K562 (cell line): Measurements from ENCODE around the gene TRIM24. TPM values are rescaled to one million over a fixed set of nuclear protein-coding genes. Genes with fewer than 3 reads are reported as not detected.
A peak's percentile ranks its signal among the peaks of the same experiment; 100 is the strongest.

ENCODE experiments used
- ATAC-seq: fragments of 200-7000 bp; cut with Tn5 transposase; 3 replicates; pipeline ENCODE4 v1.9.1; 2020; ENCODE audit warnings: moderate library complexity
- BruUV-seq: library from RNA; stranded (reverse); fragments of 400-500 nt; replicated peaks from 2 replicates; lab custom pipeline; 2021; lab: Mats Ljungman, UMichigan
- CTCF ChIA-PET: fragments of 300-600 bp; formaldehyde crosslinking; extraction: SDS; loops from one replicate; lab custom pipeline; 2021; ENCODE audit warnings: low intra/inter-chr PET ratio; lab: Yijun Ruan, JAX
- POLR2A ChIA-PET: fragments of 300-600, 350-650 bp; sonication (Branson Sonifier 250); formaldehyde crosslinking; extraction: SDS; loops from one replicate; lab custom pipeline; 2021; ENCODE audit warnings: antibody characterized with exemption, inconsistent platforms; lab: Yijun Ruan, JAX
- DNase-seq, 4 experiments: peaks; one replicate each; pipeline versions ENCODE4 v3.0.0 to v3.0.0-alpha.2; 2011 to 2018; ENCODE audit warnings: low spot score in 3 of 4, mixed read lengths in 3 of 4; ENCODE audit errors: extremely low read depth in 1 of 4
- FAIRE-seq: peaks from 2 replicates; lab custom pipeline; 2011; peaks lifted over from hg19 to GRCh38; lab: Jason Lieb, UNC
- H2AFZ ChIP-seq: 2 replicates; pipeline ENCODE4 v1.6.0; 2011; ENCODE audit warnings: low read depth, low read length, control low read depth, inconsistent platforms
- H3K27ac ChIP-seq: fragments of 200-600 bp; 3 replicates; pipeline ENCODE4 v1.8.0; 2011; ENCODE audit warnings: low read depth, mild to moderate bottlenecking, control low read depth, inconsistent platforms, low read length, moderate library complexity, mixed read lengths; ENCODE audit errors: extremely low read depth
- H3K27me3 ChIP-seq, 2 experiments: fragments of 300-600 bp in 1 of 2; 2 replicates in 1 of 2; 3 replicates in 1 of 2; pipeline versions ENCODE4 v1.6.0 to v1.8.0; 2011; ENCODE audit warnings: inconsistent platforms in 2 of 2, low read length in 2 of 2, mild to moderate bottlenecking in 1 of 2, mixed read lengths in 1 of 2, moderate library complexity in 1 of 2; ENCODE audit not compliant: control insufficient read depth in 2 of 2, insufficient read depth in 2 of 2
- H3K36me3 ChIP-seq: fragments of 300-600 bp; 3 replicates; pipeline ENCODE4 v1.8.0; 2011; ENCODE audit warnings: mild to moderate bottlenecking, low read length, inconsistent platforms; ENCODE audit not compliant: control insufficient read depth, insufficient read depth
- H3K4me1 ChIP-seq, 2 experiments: fragments of 200-600 bp in 1 of 2; replicated peaks in 1 of 2; 2 replicates in 1 of 2; 3 replicates in 1 of 2; pipeline versions ENCODE4 v1.5.1 to v1.8.0; 2011; ENCODE audit warnings: inconsistent platforms in 2 of 2, low read length in 2 of 2, mild to moderate bottlenecking in 1 of 2, mixed read lengths in 1 of 2, moderate library complexity in 1 of 2; ENCODE audit not compliant: control insufficient read depth in 2 of 2, insufficient read depth in 2 of 2
- H3K4me2 ChIP-seq: 2 replicates; pipeline ENCODE4 v1.6.1; 2011; ENCODE audit warnings: low read length, control low read depth, inconsistent platforms, mixed read lengths; ENCODE audit not compliant: insufficient read depth
- H3K4me3 ChIP-seq: fragments of 200-600 bp; sonication (generic), shearing (Covaris generic); 2 replicates; pipeline ENCODE4 v1.5.1; 2016; ENCODE audit warnings: control low read depth, inconsistent platforms
- H3K79me2 ChIP-seq: fragments of 200-600 bp; 3 replicates; pipeline ENCODE4 v1.8.0; 2011; ENCODE audit warnings: low read length, inconsistent platforms; ENCODE audit not compliant: control insufficient read depth, insufficient read depth
- H3K9ac ChIP-seq, 2 experiments: 2 replicates each; pipeline versions ENCODE4 v1.6.0 to v1.6.1; 2011; ENCODE audit warnings: low read depth in 2 of 2, low read length in 2 of 2, control low read depth in 1 of 2, inconsistent platforms in 1 of 2, mild to moderate bottlenecking in 1 of 2, mixed read lengths in 1 of 2; ENCODE audit not compliant: insufficient read depth in 1 of 2
- H3K9me1 ChIP-seq: one replicate; pipeline ENCODE4 v1.6.0; 2011; ENCODE audit warnings: inconsistent platforms, mild to moderate bottlenecking, low read length, moderate library complexity; ENCODE audit not compliant: control insufficient read depth, insufficient read depth
- H3K9me3 ChIP-seq: replicated peaks from 2 replicates; pipeline ENCODE4 v1.5.1; 2011; ENCODE audit warnings: low read depth, low read length, inconsistent platforms; ENCODE audit not compliant: control insufficient read depth, insufficient read depth
- H4K20me1 ChIP-seq: replicated peaks from 2 replicates; pipeline ENCODE4 v1.6.1; 2011; ENCODE audit warnings: low read length, inconsistent platforms, mixed read lengths; ENCODE audit not compliant: control insufficient read depth, insufficient read depth
- ATF3 ChIP-seq, 2 experiments: fragments of 450-650 bp in 1 of 2; sonication (generic) in 1 of 2; formaldehyde crosslinking in 1 of 2; IDR thresholded peaks in 1 of 2; conservative IDR thresholded peaks in 1 of 2; 2 replicates each; pipeline versions ENCODE4 v1.6.1 to v1.8.1; 2016 to 2023; ENCODE audit warnings: mild to moderate bottlenecking in 2 of 2, moderate library complexity in 2 of 2, inconsistent platforms in 1 of 2, missing genetic modification reagents in 1 of 2
- CBX3 ChIP-seq, 2 experiments: IDR thresholded peaks; 1 replicate in 1 of 2; 2 replicates in 1 of 2; pipeline ENCODE4 v1.6.1; 2012; ENCODE audit warnings: inconsistent platforms in 2 of 2, low read length in 2 of 2, borderline replicate concordance in 1 of 2, control low read depth in 1 of 2
- CCNT2 ChIP-seq: IDR thresholded peaks from 2 replicates; pipeline ENCODE4 v1.6.1; 2011; ENCODE audit warnings: borderline replicate concordance, low read depth, mild to moderate bottlenecking, moderate library complexity, mixed read lengths, low read length; ENCODE audit not compliant: insufficient read length; ENCODE audit errors: extremely low read depth
- HMBOX1 ChIP-seq: sonication (generic); IDR thresholded peaks from 2 replicates; pipeline ENCODE4 v1.6.1; 2016
- HNRNPK ChIP-seq: fragments of 200-400 bp; formaldehyde crosslinking; IDR thresholded peaks from one replicate; pipeline ENCODE4 v1.6.1; 2018; ENCODE audit warnings: mild to moderate bottlenecking, low read depth, low read length; ENCODE audit not compliant: poor library complexity, severe bottlenecking
- HSF4 ChIP-seq: fragments of 250-450 bp; sonication (Bioruptor Pico); IDR thresholded peaks from 2 replicates; pipeline ENCODE4 v2.1.2; 2022; ENCODE audit warnings: mild to moderate bottlenecking, moderate library complexity, borderline replicate concordance
- ILK ChIP-seq: fragments of 450-650 bp; IDR thresholded peaks from 2 replicates; pipeline ENCODE4 v1.6.1; 2016; ENCODE audit warnings: missing genetic modification characterization, low read depth, mild to moderate bottlenecking, missing compliant biosample characterization, moderate library complexity, borderline replicate concordance
- MXD1 ChIP-seq: fragments of 250-450 bp; sonication (Bioruptor Pico); IDR thresholded peaks from 2 replicates; pipeline ENCODE4 v1.8.0; 2021; ENCODE audit warnings: borderline replicate concordance, mild to moderate bottlenecking, moderate library complexity; ENCODE audit not compliant: poor library complexity, severe bottlenecking
- RAD21 ChIP-seq, 2 experiments: fragments of 250-450 bp in 1 of 2; fragments of 450-650 bp in 1 of 2; sonication (Bioruptor Pico) in 1 of 2; formaldehyde crosslinking in 1 of 2; IDR thresholded peaks in 1 of 2; conservative IDR thresholded peaks in 1 of 2; 2 replicates each; pipeline versions ENCODE4 v1.4.0 to v1.8.0; 2020 to 2022; ENCODE audit warnings: mild to moderate bottlenecking in 2 of 2, moderate library complexity in 1 of 2
- SMARCA4 ChIP-seq: fragments of 450-650 bp; IDR thresholded peaks from 2 replicates; pipeline ENCODE4 v1.6.1; 2016
- TFE3 ChIP-seq: fragments of 450-650 bp; formaldehyde crosslinking; IDR thresholded peaks from 2 replicates; pipeline ENCODE4 v1.4.0; 2020; ENCODE audit warnings: mild to moderate bottlenecking, mixed read lengths
- USF1 ChIP-seq: sonication (generic); formaldehyde crosslinking; IDR thresholded peaks from 2 replicates; pipeline ENCODE4 v1.9.0; 2022; ENCODE audit warnings: mild to moderate bottlenecking, missing genetic modification reagents
- ZNF75A ChIP-seq: fragments of 450-650 bp; formaldehyde crosslinking; IDR thresholded peaks from 2 replicates; pipeline ENCODE4 v1.4.0; 2020; ENCODE audit warnings: mild to moderate bottlenecking
- ZSCAN32 ChIP-seq: fragments of 450-650 bp; formaldehyde crosslinking; IDR thresholded peaks from 2 replicates; pipeline ENCODE4 v1.4.0; 2020; ENCODE audit warnings: mild to moderate bottlenecking, moderate library complexity
- WGBS: fragments of 100-300 bp; shearing (Covaris generic); methylation state at CpG from one replicate; pipeline ENCODE4 v1.1.6; 2016; ENCODE audit warnings: low coverage, mixed read lengths; ENCODE audit not compliant: insufficient coverage; ENCODE audit errors: missing lambda C conversion rate; 5-methylcytosine and 5-hydroxymethylcytosine counted together
- in situ Hi-C: fragments of 300-500 bp; cut with MboI; formaldehyde crosslinking; loops from 4 replicates; pipeline ENCODE4 v1.15.0; 2018; ENCODE audit warnings: inconsistent platforms, mixed read lengths
- intact Hi-C: fragments of 100-400 bp; cut with micrococcal nuclease; formaldehyde crosslinking; loops from 2 replicates; pipeline ENCODE4 v1.14.2; 2022
- polyA plus RNA-seq, 8 experiments: library from polyadenylated mRNA; depleted of rRNA in 4 of 8; stranded (reverse) in 5 of 8; unstranded in 3 of 8; fragments of >200 nt; fragmentation: Nextera tagmentation in 2 of 8; fragmentation: Illumina TruSeq in 1 of 8; extraction: Ambion mirVana in 2 of 8; extraction: Trizol in 1 of 8; gene quantifications; 2 replicates each; pipeline versions ENCODE4 v1.2.1 to v1.2.3, GENCODE V29; 2011 to 2014; ENCODE audit warnings: inconsistent platforms in 1 of 8, missing spikeins in 1 of 8
- total RNA-seq, 7 experiments: library from RNA; depleted of rRNA in 6 of 7; stranded (reverse); fragments of >200 nt in 6 of 7; fragmentation: Illumina TruSeq in 2 of 7; extraction: Trizol in 2 of 7; gene quantifications; 2 replicates each; pipeline versions ENCODE4 v1.2.1 to v1.2.3, GENCODE V29; 2011 to 2021; ENCODE audit warnings: low replicate concordance in 1 of 7

Gene TRIM24
- total and polyA plus RNA-seq, 9 of the 15 experiments (the other 6 are each of a cell fraction or from before 2014, with no cell fraction given), result 13.4 to 74.0 (median 41.7) TPM

GRCh38 chr7:138435231-138435919 is 24.7 kb upstream of the TRIM24 start:
- Histone ChIP-seq H3K4me3 (no peak overlapping the region), H3K27me3 (no peaks in the 10 kb centered on the region), H3K4me1 (peaks cover 0 to under 1% of the 10 kb centered on the region in 2 experiments; a peak in 3 of 5 replicates), H3K9me1 (no peaks in the 10 kb centered on the region), H3K9ac (no peak overlapping the region), H3K9me3 (peaks cover 28% of the 10 kb centered on the region), H3K4me2 (no peak overlapping the region), H3K79me2 (no peaks in the 10 kb centered on the region), H2AFZ (no peak overlapping the region; the same call in 1 of the 2 replicates), H4K20me1 (no peaks in the 10 kb centered on the region), H3K27ac (no peak overlapping the region), H3K36me3 (no peaks in the 10 kb centered on the region)
- in situ Hi-C loops (no loop called here), intact Hi-C loops (no loop called here)
- CTCF ChIA-PET, result no interaction called here
- DNase-seq (no peak), FAIRE-seq (no peak), ATAC-seq (no peak)
- POLR2A ChIA-PET, result no interaction called here
- WGBS, result 30% methylated on average over 6 of the region's 10 CpGs
- no TSS peak for BruUV-seq
- TF ChIP-seq RAD21 (CRISPR knock-in tag; conservative IDR thresholded peaks at IDR 0.05 in 1 of 2, IDR thresholded peaks at IDR 0.05 in 1 of 2), result no peak
- peak; percentile 47; the same call in 1 of the 2 replicates for TF ChIP-seq USF1 (CRISPR knock-in tag)
- peak; percentile 35 for TF ChIP-seq TFE3 (CRISPR knock-in tag)
- TF ChIP-seq CBX3 (IDR thresholded peaks at IDR 0.05; ENCODE audit: borderline replicate concordance in 1 of 2, low read length in 2 of 2), result peak in 1 of 2 experiments; percentile 52; a peak in 1 of 3 replicates
- TF ChIP-seq HMBOX1, result no peak
- no peak for TF ChIP-seq ILK (tag)
- no peak for TF ChIP-seq HSF4
- TF ChIP-seq CCNT2, result no peak
- TF ChIP-seq HNRNPK, result no peak
- peak; percentile 49 for TF ChIP-seq ATF3 (IDR thresholded peaks at IDR 0.05)
- TF ChIP-seq ATF3 (CRISPR knock-in tag; conservative IDR thresholded peaks at IDR 0.05), result no peak
- no peak for TF ChIP-seq ZSCAN32 (CRISPR knock-in tag)
- TF ChIP-seq SMARCA4, result no peak
- no peak for TF ChIP-seq ZNF75A (CRISPR knock-in tag)
- no peak for TF ChIP-seq MXD1
